Muscle of back (tissue), 13 donors: Measurements from ENCODE around the gene SPX. TPM values are rescaled to one million over a fixed set of nuclear protein-coding genes. Genes with fewer than 3 reads are reported as not detected.
A peak's percentile ranks its signal among the peaks of the same experiment; 100 is the strongest.

Source experiments
- DNase-seq, 3 donors: peaks; one replicate each; pipeline versions ENCODE4 v3.0.0 to v3.0.0-alpha.2; 2013
- long read RNA-seq, 9 donors: transcript quantifications; one replicate each; lab custom pipeline, GENCODE V29; 2026
- polyA plus RNA-seq, 10 donors: library from polyadenylated mRNA; unstranded; fragments of 120-200 nt; gene quantifications; one replicate each; pipeline ENCODE4 v1.2.1, GENCODE V29; 2013; ENCODE audit not compliant: insufficient read length in 10 of 10

Gene SPX
- polyA plus RNA-seq = 10 to 100 TPM; 13.0 to 43.9 (median 26.4) TPM
- long read RNA-seq, donor 1, full-length matches to known transcripts = 23 of 23 reads
- long read RNA-seq, donor 1, partial matches to known transcripts = 0 of 23 reads
- long read RNA-seq, donor 1, other reads (novel, unspliced or antisense) = 0 of 23 reads
- long read RNA-seq, donor 2, transcript SPX-203 (3 exons, 1,826 nt) = major isoform, 8 of 8 reads
- long read RNA-seq, donor 2, partial matches to known transcripts = 0 of 8 reads
- long read RNA-seq, donor 2, other reads (novel, unspliced or antisense) = 0 of 8 reads
- long read RNA-seq, donor 3 = 0 reads
- long read RNA-seq, donor 4, full-length matches to known transcripts = 13 of 13 reads
- long read RNA-seq, donor 4, partial matches to known transcripts = 0 of 13 reads
- long read RNA-seq, donor 4, other reads (novel, unspliced or antisense) = 0 of 13 reads
- long read RNA-seq, donor 5, transcript SPX-203 (3 exons, 1,826 nt) = major isoform, 16 of 17 reads
- long read RNA-seq, donor 5, partial matches to known transcripts = 0 of 17 reads
- long read RNA-seq, donor 5, other reads (novel, unspliced or antisense) = 0 of 17 reads
- long read RNA-seq, donor 6, full-length matches to known transcripts = 9 of 9 reads
- long read RNA-seq, donor 6, partial matches to known transcripts = 0 of 9 reads
- long read RNA-seq, donor 6, other reads (novel, unspliced or antisense) = 0 of 9 reads
- long read RNA-seq, donor 7, transcript SPX-203 (3 exons, 1,826 nt) = major isoform, 5 of 5 reads
- long read RNA-seq, donor 7, partial matches to known transcripts = 0 of 5 reads
- long read RNA-seq, donor 7, other reads (novel, unspliced or antisense) = 0 of 5 reads
- long read RNA-seq, donor 8, partial matches to known transcripts = 0 of 1 reads
- long read RNA-seq, donor 8, other reads (novel, unspliced or antisense) = 0 of 1 reads
- long read RNA-seq, donor 9, partial matches to known transcripts = 0 of 1 reads
- long read RNA-seq, donor 9, other reads (novel, unspliced or antisense) = 0 of 1 reads

GRCh38 chr12:21526053-21526452 is at the start of gene SPX:
Gene SPX, plus strand, starts transcription at chr12:21526296. Its CDS starts 177 bp downstream, at chr12:21526473.
- DNase-seq = no peak

GRCh38 chr12:21476949-21477348 is 49.1 kb upstream of the SPX start:
- DNase-seq = peak in 1 of 3 donors; percentile 1

DNA sequence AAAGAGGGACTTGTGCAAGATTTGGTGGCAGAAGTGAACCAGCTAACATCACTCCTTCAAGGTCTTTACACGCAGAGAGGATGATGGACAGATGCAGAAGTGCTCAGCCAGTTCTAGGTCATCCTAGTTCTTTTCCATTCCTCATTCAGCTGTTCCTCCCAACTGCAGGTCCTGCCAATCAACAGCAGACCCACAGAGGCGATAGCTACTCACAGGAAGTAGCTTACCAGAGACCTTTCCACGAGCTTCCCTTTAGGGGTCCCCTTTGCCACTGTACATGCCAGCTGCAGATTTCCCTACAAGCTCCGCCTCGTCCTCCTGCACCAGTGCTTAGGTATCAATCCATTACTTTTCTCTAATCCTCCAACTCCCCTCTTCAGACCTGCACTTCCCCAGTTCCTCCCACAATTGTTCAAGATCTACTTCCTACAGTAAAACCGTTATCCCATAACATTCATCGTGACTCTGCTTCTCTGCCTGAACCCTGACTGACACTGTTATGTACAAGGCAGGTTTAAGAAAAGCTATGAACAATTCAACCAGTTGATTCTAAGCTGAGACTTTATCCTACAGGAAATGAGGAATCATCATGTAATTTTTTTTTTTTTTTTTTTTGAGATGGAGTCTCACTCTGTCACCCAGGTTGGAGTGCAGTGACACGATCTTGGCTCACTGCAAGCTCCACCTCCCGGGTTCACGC is 47.2 kb upstream of the SPX start:
- DNase-seq = no peak

DNA sequence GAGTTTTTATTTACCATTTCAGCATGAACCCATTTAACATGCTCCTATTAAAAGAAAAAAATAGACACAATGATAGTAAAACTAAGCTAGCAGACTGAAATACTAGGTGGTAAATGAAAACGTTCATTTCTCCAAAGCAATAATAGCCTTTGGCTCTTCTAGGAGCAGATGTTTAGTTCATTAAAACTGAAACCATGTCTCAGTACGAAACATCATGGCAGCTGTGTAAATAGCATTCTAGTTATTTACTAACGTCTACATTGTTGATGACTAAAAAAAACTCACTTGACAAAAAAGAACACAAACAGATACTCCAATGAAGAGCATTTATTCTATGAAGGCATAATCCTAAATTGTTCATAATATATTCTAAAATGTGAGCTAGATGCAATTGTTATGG is 42.6 kb upstream of the SPX start:
- DNase-seq = no peak

GRCh38 chr12:21485998-21486397 is 40.1 kb upstream of the SPX start:
- no peak for DNase-seq

GRCh38 chr12:21499765-21500164 is 26.3 kb upstream of the SPX start:
- no peak for DNase-seq

DNA sequence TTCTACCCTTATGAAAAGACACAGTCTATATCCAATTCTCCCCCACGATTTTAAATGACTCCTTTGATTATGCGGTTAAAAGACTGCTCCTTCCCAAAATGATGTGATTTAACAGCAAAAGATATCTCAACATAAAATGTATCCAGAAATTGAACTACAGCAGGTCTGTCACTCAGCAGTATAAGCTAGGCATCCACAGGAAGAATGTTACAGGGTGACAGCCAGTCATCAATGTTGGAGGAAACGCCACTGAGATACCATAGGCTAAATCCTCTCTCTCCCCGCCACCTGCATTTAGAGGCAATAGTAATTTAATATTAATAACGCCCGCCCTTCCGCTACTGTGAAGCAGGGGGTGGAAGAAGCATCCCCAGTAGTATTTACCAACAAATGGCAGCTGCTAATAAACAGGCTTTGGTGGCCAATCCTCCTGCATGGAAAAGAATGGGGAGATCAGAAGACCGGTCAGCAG is 25.3 kb upstream of the SPX start:
- DNase-seq = no peak

DNA sequence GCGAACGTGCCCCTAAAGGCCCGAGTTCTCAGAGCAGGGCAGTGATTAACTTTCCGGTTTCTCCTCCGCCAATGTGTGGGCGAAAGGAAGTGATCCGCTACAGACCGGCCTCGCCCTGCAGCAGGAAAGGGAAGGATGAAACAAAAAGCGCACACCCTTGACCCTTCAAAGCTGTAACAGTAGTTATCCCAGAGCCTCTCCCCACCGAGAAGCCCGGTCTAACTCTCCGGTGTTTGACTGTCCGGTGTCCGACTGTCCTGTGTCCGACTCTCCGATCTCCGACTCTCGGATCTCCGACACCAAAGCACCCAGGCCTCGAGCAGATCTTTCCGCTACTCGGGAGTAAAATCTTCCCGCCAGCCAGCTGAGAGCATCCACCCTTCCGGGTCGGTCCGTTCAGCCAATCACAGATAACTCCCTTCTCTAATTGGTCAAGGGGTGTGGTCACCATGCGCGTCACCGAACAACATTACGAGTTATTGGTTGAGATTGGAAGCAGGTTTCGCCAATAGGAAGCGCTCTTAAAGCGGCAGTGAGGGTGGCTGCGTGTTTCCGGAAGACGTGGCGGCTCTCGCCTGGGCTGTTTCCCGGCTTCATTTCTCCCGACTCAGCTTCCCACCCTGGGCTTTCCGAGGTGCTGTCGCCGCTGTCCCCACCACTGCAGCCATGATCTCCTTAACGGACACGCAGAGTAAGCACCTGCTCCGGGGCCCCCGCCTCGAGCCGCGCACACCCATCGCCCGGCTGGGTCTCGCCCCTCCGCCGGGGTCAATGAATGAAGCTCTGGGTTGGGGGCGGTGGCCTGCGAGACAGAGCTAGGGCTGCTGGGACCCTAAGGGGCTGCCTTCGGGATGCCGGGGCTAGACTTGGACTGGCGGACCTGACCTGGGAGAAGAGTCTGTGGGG is 24.6 kb upstream of the SPX start, which contains the start of the genes GOLT1B and RECQL:
Gene GOLT1B, plus strand, starts transcription at position 532 of the 906 bp plus-strand sequence. Its CDS starts 135 bp downstream, at position 667.
Gene RECQL, minus strand, starts transcription at position 378 of the 906 bp plus-strand sequence. CDS start 2,065 bp downstream, outside the sequence.
- peak; percentile 97 to 99 (median 98) for DNase-seq

DNA sequence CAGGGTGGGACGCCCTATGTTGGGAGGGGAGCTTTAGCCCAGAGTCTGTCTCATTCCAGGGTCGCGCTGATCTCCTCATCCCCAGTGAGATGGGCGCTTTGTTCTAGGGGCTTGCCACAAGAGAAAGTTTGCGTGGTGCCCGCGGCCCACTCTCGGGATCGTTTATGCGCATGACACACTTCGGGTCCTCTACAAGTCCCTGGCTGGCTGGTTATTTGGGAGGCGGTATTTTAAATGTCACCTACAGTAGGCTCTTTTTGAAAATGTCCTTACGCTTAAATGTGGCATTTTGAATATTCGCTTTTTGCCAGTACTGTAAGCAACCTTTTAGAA is 24.0 kb upstream of the SPX start:
- DNase-seq = peak in 2 of 3 donors; percentile 27 to 48

GRCh38 chr12:21502872-21503271 is 23.2 kb upstream of the SPX start:
- DNase-seq = no peak

DNA sequence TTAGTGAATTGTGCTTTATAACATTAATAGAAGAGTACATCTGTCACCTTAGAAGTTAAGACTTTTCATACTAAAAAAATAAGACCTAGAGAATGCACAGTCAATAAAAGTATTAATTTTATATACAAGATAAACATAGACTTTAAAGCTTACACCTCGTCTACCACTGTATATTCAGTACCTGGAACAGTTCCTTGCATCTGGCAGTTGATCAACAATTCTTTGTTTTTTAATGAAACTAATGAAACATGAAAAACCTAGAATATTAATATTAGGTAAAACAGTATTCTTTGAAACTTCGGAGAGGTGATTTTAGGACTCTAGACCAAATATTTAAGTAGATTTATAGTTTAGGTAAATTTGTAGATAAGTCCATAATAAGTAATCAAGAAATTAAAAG is 20.2 kb upstream of the SPX start:
- no peak for DNase-seq

DNA sequence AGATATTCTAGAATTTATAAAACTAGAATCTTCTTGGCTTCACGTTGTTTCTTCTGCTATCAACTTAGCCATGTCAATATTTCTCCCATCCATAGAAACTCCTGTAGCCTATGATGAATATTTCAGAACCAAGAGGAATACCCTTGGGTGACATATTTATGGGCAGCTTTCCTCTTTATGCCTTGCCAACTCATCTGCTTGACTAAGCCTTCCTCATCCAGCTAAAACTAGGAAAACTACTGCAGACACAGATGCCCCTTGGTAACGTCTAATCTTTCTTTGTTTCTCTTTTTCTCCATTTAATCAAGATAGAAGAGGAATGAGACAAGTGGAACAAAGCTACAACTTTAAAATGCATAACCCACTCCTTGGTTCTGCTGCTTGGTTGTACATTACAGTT is 18.2 kb upstream of the SPX start:
- DNase-seq = no peak

DNA sequence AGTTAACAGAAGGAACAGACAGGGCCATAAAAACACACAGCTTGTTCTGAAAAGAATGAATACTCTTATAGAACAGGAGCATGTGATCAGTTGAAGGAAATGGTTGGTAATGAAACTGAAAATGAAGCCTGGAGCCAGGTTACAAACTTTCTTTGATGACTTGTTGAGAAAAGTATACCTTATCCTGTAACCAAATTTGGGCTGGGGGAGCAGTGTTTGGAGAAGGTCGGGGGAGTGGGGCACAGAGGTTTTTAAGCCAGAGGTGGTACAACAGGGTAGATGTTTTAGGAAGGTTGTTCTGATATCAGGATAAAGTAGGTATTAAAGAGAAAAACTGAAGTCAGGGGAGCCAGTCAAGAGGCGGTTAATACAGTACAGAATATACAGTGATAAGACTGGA is 16.3 kb upstream of the SPX start:
- DNase-seq = no peak

GRCh38 chr12:21516281-21516680 is 9.8 kb upstream of the SPX start:
- no peak for DNase-seq

DNA sequence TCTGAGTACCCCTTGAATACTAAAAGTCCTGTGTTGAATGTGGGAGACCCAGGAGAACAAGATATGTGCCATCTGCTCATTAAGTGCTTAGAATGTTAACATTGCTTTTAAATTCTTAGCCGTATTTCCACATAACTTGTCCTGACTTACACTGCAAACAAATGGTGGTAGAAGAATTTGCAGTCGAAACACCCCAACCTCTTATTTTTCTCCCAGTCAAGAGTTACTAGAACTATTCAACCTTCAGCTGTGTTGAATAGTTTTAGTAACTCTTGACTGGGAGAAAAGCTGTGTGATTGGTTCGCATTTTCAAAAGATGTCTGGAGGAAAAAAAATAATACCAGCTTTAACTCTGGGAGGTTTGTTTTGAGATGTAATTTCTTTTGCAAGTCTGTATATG is 7.6 kb upstream of the SPX start:
- no peak for DNase-seq

DNA sequence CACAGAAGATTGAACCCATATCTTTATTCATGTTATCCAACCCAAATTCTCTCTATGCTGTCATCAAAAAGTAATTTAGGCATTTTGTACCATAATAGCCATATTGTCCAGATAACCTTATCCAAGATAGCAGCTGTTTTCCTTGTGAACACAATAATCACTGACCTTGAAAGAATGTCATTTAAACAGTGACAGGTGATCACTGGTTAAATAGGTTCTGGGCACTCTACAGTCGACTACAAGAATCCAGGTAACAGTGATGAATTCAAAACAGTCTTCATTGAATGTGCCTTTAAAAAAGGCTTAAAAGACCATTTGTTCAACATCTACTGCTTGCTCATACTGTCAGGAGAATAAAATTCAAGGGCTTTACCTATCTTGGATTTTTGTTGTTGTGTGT is 4.6 kb upstream of the SPX start:
- DNase-seq = no peak

DNA sequence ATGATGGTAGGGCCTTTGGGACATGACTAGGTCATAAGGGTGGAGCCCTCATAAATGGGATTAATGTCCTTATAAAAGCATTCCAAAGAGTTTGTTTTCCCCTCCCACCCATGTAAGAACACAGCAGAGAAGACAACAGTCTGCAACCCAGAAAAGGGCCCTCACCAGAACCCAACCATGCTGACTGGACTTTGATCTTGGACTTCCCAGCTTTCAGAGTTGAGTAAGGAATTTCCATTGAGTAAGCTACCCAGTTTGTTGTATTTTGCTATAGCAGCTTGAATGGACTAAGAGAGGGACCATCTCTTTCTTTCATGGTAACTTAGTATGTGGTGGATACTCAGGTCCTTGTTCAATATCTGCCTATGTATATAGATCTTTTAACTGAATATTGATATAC is 2.9 kb upstream of the SPX start:
- no peak for DNase-seq

GRCh38 chr12:21526721-21527345 is 737 bp downstream of the SPX start:
- peak in 1 of 3 donors; percentile 8 for DNase-seq

DNA sequence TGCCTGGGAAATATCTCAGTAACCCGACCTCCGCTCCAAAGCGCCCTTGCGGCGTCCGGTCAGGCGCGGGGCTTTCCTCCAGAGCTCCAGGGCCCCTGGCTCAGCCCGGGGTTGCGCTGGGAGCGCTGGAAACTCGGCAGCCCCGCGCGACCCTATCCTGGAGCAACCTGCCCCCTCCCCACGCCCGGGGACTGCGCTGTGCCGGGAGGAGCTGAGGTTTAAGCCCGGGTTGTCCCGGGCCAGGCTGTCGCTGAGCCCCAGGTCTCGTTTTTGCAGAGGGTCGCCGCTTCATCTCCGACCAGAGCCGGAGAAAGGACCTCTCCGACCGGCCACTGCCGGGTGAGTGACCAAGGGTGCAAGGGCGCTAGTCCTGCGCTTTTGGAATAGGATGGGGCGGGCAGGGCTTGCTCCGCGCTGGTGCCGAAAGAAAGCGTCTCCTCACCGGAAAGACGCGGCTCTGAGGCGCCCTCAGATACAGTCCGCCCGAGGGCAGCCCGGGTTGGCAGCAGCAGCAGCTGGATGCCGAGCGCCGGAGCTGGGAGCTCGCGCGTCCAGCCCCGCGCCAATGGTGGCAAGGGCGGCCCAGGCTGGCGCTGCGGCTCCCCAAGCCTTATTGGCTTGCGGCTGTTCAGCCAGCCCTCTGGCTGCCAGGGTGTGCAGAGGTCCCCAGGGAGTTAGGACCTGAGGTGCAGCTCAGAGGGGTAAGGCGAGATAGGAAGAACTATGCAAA is 1.5 kb downstream of the SPX start:
- DNase-seq = peak; percentile 39 to 75 (median 45)
